Spleen (tissue), 13 donors: ENCODE results near the gene GADD45GIP1. TPM values are rescaled to one million over a fixed set of nuclear protein-coding genes. Genes with fewer than 3 reads are reported as not detected.

Experiments
- DNase-seq: peaks from one replicate; pipeline ENCODE4 v3.0.0-alpha.2; 2020
- H3K27ac ChIP-seq, 8 donors: fragments of 200-600 bp; sonication (generic) in 7 of 8; 1 replicate in 4 of 8; 2 replicates in 4 of 8; pipeline versions ENCODE4 v1.5.0 to v1.8.0; 2016 to 2021; ENCODE audit warnings: inconsistent platforms in 4 of 8, mild to moderate bottlenecking in 4 of 8, moderate library complexity in 1 of 8
- H3K27me3 ChIP-seq, 7 donors: fragments of 200-600 bp; sonication (generic) in 6 of 7; replicated peaks in 1 of 7; 1 replicate in 4 of 7; 2 replicates in 3 of 7; pipeline versions ENCODE4 v1.5.0 to v1.8.0; 2016 to 2021; ENCODE audit warnings: inconsistent platforms in 3 of 7, mild to moderate bottlenecking in 1 of 7
- H3K36me3 ChIP-seq, 6 donors: fragments of 200-600 bp; sonication (generic) in 5 of 6; 1 replicate in 4 of 6; 2 replicates in 2 of 6; pipeline versions ENCODE4 v1.5.0 to v1.8.0; 2016 to 2021; ENCODE audit warnings: inconsistent platforms in 2 of 6
- H3K4me1 ChIP-seq, 6 donors: fragments of 200-600 bp; sonication (generic) in 5 of 6; 1 replicate in 3 of 6; 2 replicates in 3 of 6; pipeline versions ENCODE4 v1.5.0 to v1.8.0; 2016 to 2021; ENCODE audit warnings: inconsistent platforms in 3 of 6
- H3K4me3 ChIP-seq, 8 donors: fragments of 200-600 bp; sonication (generic) in 7 of 8; 1 replicate in 4 of 8; 2 replicates in 4 of 8; pipeline versions ENCODE4 v1.5.0 to v1.8.0; 2016 to 2021; ENCODE audit warnings: inconsistent platforms in 4 of 8, mild to moderate bottlenecking in 4 of 8, moderate library complexity in 2 of 8
- H3K9me3 ChIP-seq, 8 donors: fragments of 200-600 bp; sonication (generic) in 7 of 8; 1 replicate in 4 of 8; 2 replicates in 4 of 8; pipeline versions ENCODE4 v1.5.0 to v1.8.0; 2016 to 2021; ENCODE audit warnings: inconsistent platforms in 4 of 8
- CTCF ChIP-seq, 11 experiments: fragments of 200-600 bp in 7 of 11; fragments of 450-650 bp in 4 of 11; sonication (generic) in 4 of 11; IDR thresholded peaks in 8 of 11; conservative IDR thresholded peaks in 3 of 11; 1 replicate in 7 of 11; 2 replicates in 4 of 11; pipeline versions ENCODE4 v1.4.0 to v1.8.0; 2016 to 2021; ENCODE audit warnings: antibody characterized with exemption in 11 of 11, inconsistent platforms in 4 of 11, mild to moderate bottlenecking in 1 of 11
- POLR2A ChIP-seq, 3 donors: fragments of 450-650 bp; IDR thresholded peaks; one replicate each; pipeline ENCODE4 v1.5.1; 2017; ENCODE audit warnings: antibody characterized with exemption in 3 of 3, mild to moderate bottlenecking in 1 of 3
- POLR2AphosphoS5 ChIP-seq, 3 donors: sonication (generic); formaldehyde crosslinking; IDR thresholded peaks; one replicate each; pipeline ENCODE4 v1.5.1; 2017; ENCODE audit warnings: antibody characterized with exemption in 3 of 3
- WGBS, 5 donors: extraction: QIAGEN DNeasy Blood & Tissue Kit in 3 of 5; methylation state at CpG; one replicate each; pipeline versions ENCODE4 v1.1.5 to v1.1.7; 2013 to 2018; 5-methylcytosine and 5-hydroxymethylcytosine counted together
- intact Hi-C: fragments of 100-400 bp; cut with DNase I; formaldehyde crosslinking; loops from one replicate; pipeline ENCODE4 v1.15.0; 2023; ENCODE audit warnings: low total_unique reads
- long read RNA-seq, 2 donors: transcript quantifications; one replicate each; lab custom pipeline, GENCODE V29; 2026
- polyA plus RNA-seq, 3 donors: library from polyadenylated mRNA; stranded (reverse); fragments of 200-250 nt; gene quantifications; one replicate each; pipeline ENCODE4 v1.2.1, GENCODE V29; 2013
- total RNA-seq, 7 donors: library from RNA; depleted of rRNA in 3 of 7; stranded (reverse); fragments of >200 nt in 3 of 7; fragmentation: NEBNext Ultra II Directional in 4 of 7; extraction: Animal tissue kit (Norgen Biotek cat#: 25700) in 4 of 7; gene quantifications; one replicate each; pipeline versions ENCODE4 v1.1.0 to v1.2.1, GENCODE V29; 2016 to 2021
- donor health status: healthy with polysubstance abuse.
- donor health status: DM: no; HTN: no; CAD: no; lungs with moderate emphysema.
- donor health status: DM: no; HTN: no; CAD: no.
- donor health status: Bipolar disorder and iron deficiency.
- donor health status: healthy.
- donor health status: DM: no; HTN: no; CAD: no.
- donor health status: DM: yes; HTN: yes; CAD: no.

The GADD45GIP1 gene
- total RNA-seq (10 to 100 TPM; 12.8 to 33.4 (median 15.8) TPM), polyA plus RNA-seq (10 to 100 TPM; 39.7 to 47.9 (median 40.8) TPM)
- long read RNA-seq, donor 1, transcript GADD45GIP1-201 (2 exons, 1,782 nt), result major isoform, 45 of 45 reads
- long read RNA-seq, donor 1, partial matches to known transcripts, result 0 of 45 reads
- long read RNA-seq, donor 1, other reads (novel, unspliced or antisense), result 0 of 45 reads
- long read RNA-seq, donor 2, transcript GADD45GIP1-201 (2 exons, 1,782 nt), result major isoform, 42 of 42 reads
- long read RNA-seq, donor 2, partial matches to known transcripts, result 0 of 42 reads
- long read RNA-seq, donor 2, other reads (novel, unspliced or antisense), result 0 of 42 reads

- peak; percentile 96 for DNase-seq
- Histone ChIP-seq H3K9me3 (no peaks in the 10 kb centered on the region), H3K27ac (peak within 1 kb of the TSS; percentile 76 to 94 (median 92)), H3K4me3 (peak within 1 kb of the TSS; percentile 79 to 99 (median 93)), H3K36me3 (peaks cover 0 to 40% (median 26%) of the 10 kb centered on the region in 6 donors), H3K27me3 (no peaks in the 10 kb centered on the region), H3K4me1 (peaks cover 36 to 63% (median 51%) of the 10 kb centered on the region in 6 donors)
- intact Hi-C loops, result no loop called here
- peak; percentile 92 to 93 (median 93) for TF ChIP-seq POLR2AphosphoS5 (IDR thresholded peaks at IDR 0.05)
- TF ChIP-seq POLR2A (IDR thresholded peaks at IDR 0.05), result peak in 2 of 3 donors; percentile 38 to 56
- TF ChIP-seq CTCF (IDR thresholded peaks at IDR 0.05 in 8 of 11, conservative IDR thresholded peaks at IDR 0.05 in 3 of 11), result peak in 1 of 11 experiments; percentile 16
- WGBS, 5 donors, result 5 to 12% (median 5%) methylated on average over 33 to 84 of the region's 84 CpGs
Measured at GRCh38 chr19:12956446-12957388, at the start of gene GADD45GIP1. GADD45GIP1 (minus strand) TSS chr19:12957223; CDS start chr19:12957212, 11 bp downstream.

- H3K27me3 ChIP-seq, result peaks cover 0 to 30% (median 14%) of the 10 kb centered on the region in 7 donors
- no peak overlapping the region for H3K27ac ChIP-seq
- WGBS, 5 donors, result 74 to 82% (median 79%) methylated on average over 12 of the region's 12 CpGs
Measured at GRCh38 chr19:13005861-13006370, 48.9 kb upstream of the GADD45GIP1 start.

GRCh38 chr19:13005253-13005652 is 48.2 kb upstream of the GADD45GIP1 start:
- DNase-seq, result no peak
- no peak overlapping the region for H3K4me3 ChIP-seq
- H3K36me3 ChIP-seq, result no peaks in the 10 kb centered on the region
- WGBS, 5 donors, result 78 to 95% (median 90%) methylated on average over 4 of the region's 4 CpGs
- H3K27me3 ChIP-seq, result peaks cover 0 to 23% (median 9%) of the 10 kb centered on the region in 7 donors
- intact Hi-C loops, result no loop called here
- no peaks in the 10 kb centered on the region for H3K9me3 ChIP-seq
- peaks cover 0 to 16% (median 6%) of the 10 kb centered on the region in 6 donors for H3K4me1 ChIP-seq
- TF ChIP-seq CTCF (IDR thresholded peaks at IDR 0.05 in 8 of 11, conservative IDR thresholded peaks at IDR 0.05 in 3 of 11), result no peak
- H3K27ac ChIP-seq, result no peak overlapping the region

More at GRCh38 chr19:13005861-13006370, 48.9 kb upstream of the GADD45GIP1 start:
- intact Hi-C loops, result no loop called here
- no peaks in the 10 kb centered on the region for H3K9me3 ChIP-seq
- DNase-seq, result no peak
- TF ChIP-seq CTCF (IDR thresholded peaks at IDR 0.05 in 8 of 11, conservative IDR thresholded peaks at IDR 0.05 in 3 of 11), result no peak
- no peak for TF ChIP-seq POLR2A (IDR thresholded peaks at IDR 0.05)
- no peak for TF ChIP-seq POLR2AphosphoS5 (IDR thresholded peaks at IDR 0.05)
- H3K36me3 ChIP-seq, result no peaks in the 10 kb centered on the region
- H3K4me1 ChIP-seq, result peaks cover 0 to 22% (median 9%) of the 10 kb centered on the region in 6 donors
- no peak overlapping the region for H3K4me3 ChIP-seq
